Activated CD4-positive, alpha-beta T cell treated with anti-CD3 and anti-CD28 coated beads, Interleukin-2, amount 50 U/mL, for 16 hours (primary cell): ENCODE data around the gene ATG5.
"Not testable (repeated sequence)": the region's sequence is repeated elsewhere in the genome, so short reads cannot be mapped to it uniquely, and the experiment has no call there.

Source experiments
- DNase-seq: peaks from one replicate; pipeline ENCODE4 v3.0.0-alpha.2; 2020

The ATG5 gene

GRCh38 chr6:106256201-106256968 lies 69.2 kb downstream of the ATG5 start:
- DNase-seq, result no peak

DNA sequence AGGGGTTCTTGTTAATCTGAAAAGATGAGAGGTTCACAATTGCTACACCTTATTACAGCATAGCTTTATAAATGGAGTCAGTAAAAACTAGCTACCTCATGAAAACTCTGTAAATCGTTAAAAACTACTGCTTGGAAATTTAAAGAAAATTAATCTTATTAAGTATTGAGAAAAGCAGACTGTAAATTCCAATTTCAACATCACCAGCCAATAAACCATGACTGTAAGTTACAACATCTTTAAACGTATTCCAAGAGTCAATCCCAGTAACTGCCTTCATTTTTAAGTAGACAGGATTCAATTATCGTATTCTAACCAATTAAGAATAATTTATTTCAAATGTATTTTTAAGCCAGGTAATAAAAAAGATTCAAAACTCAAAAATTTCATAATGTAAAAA lies 70.3 kb downstream of the ATG5 start:
- no peak for DNase-seq

GRCh38 chr6:106254636-106255035 lies 70.9 kb downstream of the ATG5 start:
- no peak for DNase-seq

- no peak for DNase-seq
These were observed 71.8 kb downstream of the ATG5 start for GRCh38 chr6:106253731-106254130.

GRCh38 chr6:106253172-106253571 lies 72.4 kb downstream of the ATG5 start:
- DNase-seq, result no peak

GRCh38 chr6:106252687-106253086 lies 72.9 kb downstream of the ATG5 start:
- no peak for DNase-seq

GRCh38 chr6:106251531-106252255 lies 73.9 kb downstream of the ATG5 start:
- DNase-seq, result not testable (repeated sequence)

- DNase-seq, result no peak
These were observed 74.6 kb downstream of the ATG5 start for GRCh38 chr6:106250953-106251352.

DNA sequence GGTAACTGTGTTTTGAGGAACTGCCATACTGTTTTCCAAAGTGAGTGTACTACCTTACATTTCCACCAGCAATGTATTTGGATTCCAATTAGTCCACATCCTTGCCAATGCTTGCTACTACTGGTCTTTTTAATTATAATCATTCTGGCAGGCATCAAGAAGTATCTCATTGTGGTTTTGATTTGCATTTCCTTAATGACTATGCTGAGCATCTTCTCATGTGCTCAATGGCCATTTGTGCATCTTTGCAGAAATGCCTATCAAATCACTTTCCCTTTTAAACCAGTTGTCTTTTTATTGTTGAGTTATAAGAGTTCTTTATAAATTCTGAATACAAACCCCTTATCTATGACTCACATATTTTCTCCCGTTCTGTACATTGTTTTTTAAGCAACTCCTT lies 75.9 kb downstream of the ATG5 start:
- DNase-seq, result no peak

GRCh38 chr6:106247733-106248132 lies 77.8 kb downstream of the ATG5 start:
- peak; percentile 58 for DNase-seq

DNA sequence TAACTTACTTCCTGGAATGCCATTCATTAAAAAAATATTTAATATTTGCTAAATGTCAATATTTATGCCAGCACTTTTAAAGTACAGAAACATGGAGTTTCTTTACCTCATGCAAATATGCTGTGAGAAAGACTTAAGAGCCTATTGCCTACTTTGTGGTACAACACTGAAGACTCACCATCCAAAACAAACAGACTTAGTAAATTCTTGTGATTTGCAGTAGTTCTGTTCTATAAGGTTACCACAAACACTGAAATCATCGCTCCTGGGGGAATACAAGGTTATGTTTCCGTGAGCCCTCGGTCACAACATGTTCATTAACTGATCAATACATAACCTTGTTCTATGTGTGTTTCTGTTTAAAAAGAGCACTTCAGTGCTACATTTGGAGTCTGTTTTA lies 78.3 kb downstream of the ATG5 start:
- DNase-seq, result peak; percentile 16

DNA sequence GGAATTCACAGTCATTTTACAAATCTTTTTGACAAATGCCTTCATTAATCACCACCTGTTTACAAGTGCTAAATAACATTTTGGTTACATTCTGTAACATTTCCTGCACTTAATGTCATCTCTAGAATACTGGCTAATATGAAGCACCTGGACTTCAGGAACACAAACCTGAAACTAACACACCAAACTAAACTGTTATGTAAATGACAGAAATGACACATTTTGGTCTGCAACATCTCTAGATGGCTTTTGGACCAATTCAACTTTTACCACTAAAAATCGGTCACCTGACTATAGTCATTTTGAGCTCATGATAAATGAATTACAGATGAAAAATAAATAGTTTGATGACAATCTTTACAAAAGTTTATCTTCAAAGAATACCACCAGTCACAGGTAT lies 80.6 kb downstream of the ATG5 start:
- DNase-seq, result peak; percentile 73

GRCh38 chr6:106244521-106244920 lies 81.0 kb downstream of the ATG5 start:
- no peak for DNase-seq

DNA sequence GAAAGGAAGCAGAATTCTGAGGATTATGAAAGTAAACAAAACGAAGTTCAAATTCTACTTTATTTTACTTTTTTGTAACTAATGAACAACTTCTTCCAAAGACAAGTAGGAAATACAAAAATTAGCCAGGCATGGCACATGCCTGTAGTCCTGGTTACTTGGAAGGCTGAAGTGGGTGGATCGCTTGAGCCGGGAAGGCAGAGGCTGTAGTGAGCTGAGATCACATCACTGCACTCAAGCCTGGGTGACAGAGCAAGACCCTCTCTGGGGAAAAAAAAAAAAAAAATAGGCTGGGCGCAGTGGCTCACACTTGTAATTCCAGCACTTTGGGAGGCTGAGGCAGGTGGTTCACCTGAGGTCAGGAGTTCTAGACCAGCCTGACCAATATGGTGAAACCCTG lies 82.3 kb downstream of the ATG5 start:
- DNase-seq, result no peak

GRCh38 chr6:106241498-106241897 lies 84.1 kb downstream of the ATG5 start:
- DNase-seq, result no peak

- DNase-seq, result no peak
These were observed 88.3 kb downstream of the ATG5 start for GRCh38 chr6:106237286-106237685.

- DNase-seq, result not testable (repeated sequence)
These were observed 95.6 kb downstream of the ATG5 start for GRCh38 chr6:106229876-106230445.

DNA sequence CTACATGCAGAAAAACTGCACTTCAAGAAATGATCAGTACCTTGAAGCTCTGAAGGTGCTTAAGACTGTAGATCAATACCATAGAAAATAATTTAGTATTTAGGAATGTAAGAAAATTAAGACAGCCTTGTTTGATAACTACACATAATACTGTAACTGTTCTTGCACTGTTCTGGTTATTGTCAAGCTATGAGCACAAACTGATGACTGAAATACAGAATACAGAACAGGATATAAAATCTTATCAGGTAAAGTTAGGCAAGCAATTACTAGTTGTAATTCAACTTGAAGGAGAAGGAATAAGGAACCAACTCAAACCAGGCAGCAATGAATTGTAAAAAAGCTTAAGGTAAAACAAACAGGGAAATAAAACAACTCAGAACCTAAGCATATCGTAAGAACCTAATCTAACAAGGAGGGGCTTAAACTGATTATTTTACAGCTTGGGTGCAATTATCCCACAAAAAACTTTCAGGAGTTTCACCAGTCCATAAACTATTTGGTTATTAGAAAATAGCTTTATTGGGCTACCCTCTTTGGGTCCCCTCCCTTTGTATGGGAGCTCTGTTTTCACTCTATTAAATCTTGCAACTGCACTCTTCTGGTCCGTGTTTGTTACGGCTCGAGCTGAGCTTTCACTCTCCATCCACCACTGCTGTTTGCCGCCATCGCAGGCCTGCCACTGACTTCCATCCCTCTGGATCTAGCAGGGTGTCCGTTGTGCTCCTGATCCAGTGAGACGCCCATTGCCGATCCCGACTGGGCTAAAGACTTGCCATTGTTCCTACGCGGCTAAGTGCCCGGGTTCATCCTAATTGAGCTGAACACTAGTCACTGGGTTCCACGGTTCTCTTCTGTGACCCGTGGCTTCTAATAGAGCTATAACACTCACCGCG lies 97.7 kb downstream of the ATG5 start:
- peak; percentile 7 for DNase-seq

DNA sequence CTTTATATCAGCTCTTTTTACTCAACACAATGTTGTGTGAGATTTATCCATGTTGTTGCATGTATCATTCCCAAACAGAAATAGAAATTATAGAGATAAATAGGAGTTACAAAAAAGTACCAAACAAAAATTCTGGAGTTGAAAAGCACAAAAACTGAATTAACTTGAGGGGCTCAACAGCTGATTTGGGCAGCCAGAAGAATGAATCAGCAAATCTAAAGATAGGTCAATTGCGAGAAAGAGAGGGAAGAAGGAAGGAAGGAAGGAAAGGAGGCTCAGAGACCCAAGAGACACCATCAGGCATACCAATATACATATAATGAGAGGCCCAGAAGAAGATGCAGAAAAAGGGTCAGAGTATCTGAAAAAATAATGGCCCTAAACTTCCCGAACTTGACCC lies 98.9 kb downstream of the ATG5 start:
- DNase-seq, result no peak

DNA sequence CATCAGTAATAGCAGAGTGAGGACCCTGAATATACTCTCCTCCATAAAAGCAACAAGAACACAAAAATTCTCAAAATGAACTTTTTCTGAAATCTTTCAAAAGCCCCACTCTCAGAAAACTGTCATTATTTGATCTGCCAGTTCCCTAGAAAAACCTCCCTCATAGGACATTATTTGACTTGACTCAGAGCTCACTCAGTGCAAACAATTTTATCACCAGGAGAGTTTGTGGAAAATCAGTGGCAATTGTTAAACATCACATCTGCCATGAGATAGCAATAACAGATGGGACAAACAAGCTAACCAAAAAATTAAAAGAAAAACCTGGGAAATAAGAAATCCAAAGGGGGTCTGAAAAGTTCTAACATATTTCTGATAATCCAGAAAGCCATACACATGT lies 100.0 kb downstream of the ATG5 start:
- no peak for DNase-seq

GRCh38 chr6:106223300-106223930 lies 102.1 kb downstream of the ATG5 start:
- peak; percentile 78 for DNase-seq

GRCh38 chr6:106220485-106220884 lies 105.1 kb downstream of the ATG5 start:
- DNase-seq, result no peak

- no peak for DNase-seq
These were observed 109.0 kb downstream of the ATG5 start for GRCh38 chr6:106216527-106216926.
